ENCODE data around the gene ANKFY1.

DNA sequence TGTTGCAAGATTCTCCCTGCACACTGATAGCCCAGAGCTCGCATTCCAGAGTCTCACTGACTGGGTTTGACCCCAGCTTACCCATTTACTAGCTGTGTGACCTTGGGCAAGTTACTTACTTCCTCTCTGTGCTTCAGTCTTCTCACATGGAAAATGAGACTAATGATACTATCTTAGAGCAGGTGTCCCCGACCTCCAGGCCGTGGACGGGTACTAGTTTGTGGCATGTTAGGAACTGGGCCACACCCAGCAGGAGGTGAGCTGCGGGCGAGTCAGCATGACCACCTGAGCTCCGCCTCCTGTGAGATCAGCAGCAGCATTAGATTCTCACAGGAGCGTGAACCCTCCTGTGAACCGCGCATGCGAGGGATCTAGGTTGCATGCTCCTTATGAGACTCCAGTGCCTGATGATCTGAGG lies 15.8 kb downstream of the ANKFY1 start:
- TF ChIP-seq ZNF70 (CRISPR knock-in tag; IDR thresholded peaks at IDR 0.05) (no peak), RARB (CRISPR knock-in tag; IDR thresholded peaks at IDR 0.05) (no peak), ZFP30 (CRISPR knock-in tag; IDR thresholded peaks at IDR 0.05) (no peak)

All from SK-N-SH treated with all-trans-retinoic acid at 6 μM for 48 hours (cell line).